Measurements from ENCODE around the gene BLOC1S1. TPM values are rescaled to one million over a fixed set of nuclear protein-coding genes. Genes with fewer than 3 reads are reported as not detected.

Gene BLOC1S1
- total and polyA plus RNA-seq, 2 of the 4 experiments (the other 2 are of a cell fraction): 128 to 285 TPM

GRCh38 chr12:55748230-55748993 is 32.6 kb downstream of the BLOC1S1 start (continued):
- TF ChIP-seq RCOR1 (IDR thresholded peaks at IDR 0.05; ENCODE audit: insufficient replicate concordance, low read length): no peak

- Histone ChIP-seq H3K9ac (ENCODE audit: low read depth, low read length) (no peak overlapping the region), H3K4me2 (ENCODE audit: low read depth, low read length) (no peak overlapping the region), H2BK120ac (ENCODE audit: low read depth, low read length) (no peak overlapping the region), H3K4ac (ENCODE audit: low read depth, low read length) (no peak overlapping the region), H3K36me3 (ENCODE audit: control insufficient read depth, insufficient read depth, low read length) (peaks cover 56% of the 10 kb centered on the region), H2AK5ac (ENCODE audit: low read depth, low read length) (no peak overlapping the region), H2AK9ac (replicated peaks; ENCODE audit: low read depth, low read length, poor library complexity) (no peak overlapping the region), H3K18ac (ENCODE audit: low read depth, low read length) (no peak overlapping the region), H3K9me3 (ENCODE audit: control insufficient read depth, insufficient read depth, low read length) (no peaks in the 10 kb centered on the region), H3K56ac (ENCODE audit: extremely low read depth, insufficient read depth, low read length) (no peak overlapping the region), H3K27ac (ENCODE audit: insufficient read depth, low read length) (no peak overlapping the region), H3K27me3 (ENCODE audit: control insufficient read depth, insufficient read depth, low read length) (no peaks in the 10 kb centered on the region), H3K4me1 (ENCODE audit: control insufficient read depth, insufficient read depth, low read length) (no peaks in the 10 kb centered on the region), H3K4me3 (ENCODE audit: insufficient read depth, low read depth, low read length) (no peak overlapping the region), H2AFZ (replicated peaks; ENCODE audit: low read length, poor library complexity) (no peak overlapping the region), H4K8ac (ENCODE audit: low read depth in 2 of 2, low read length in 2 of 2) (no peak overlapping the region), H3K23ac (ENCODE audit: low read depth, low read length) (no peak overlapping the region), H3K9me1 (ENCODE audit: insufficient read depth, low read length) (peaks cover 7% of the 10 kb centered on the region; the same call in 1 of the 2 replicates), H4K5ac (ENCODE audit: low read depth, low read length) (no peak overlapping the region), H3K79me1 (ENCODE audit: low read depth in 1 of 2, low read length in 2 of 2) (peaks cover 8 to 39% of the 10 kb centered on the region in 2 experiments; a peak in 3 of 4 replicates), H4K91ac (ENCODE audit: insufficient read depth, low read depth, low read length) (no peak overlapping the region), H2BK20ac (ENCODE audit: low read depth, low read length) (no peak overlapping the region), H4K20me1 (ENCODE audit: insufficient read depth, low read length) (no peaks in the 10 kb centered on the region), H2BK15ac (ENCODE audit: low read depth, low read length) (no peak overlapping the region), H3K14ac (replicated peaks; ENCODE audit: low read depth, low read length) (no peak overlapping the region), H2BK5ac (ENCODE audit: low read depth, low read length, poor library complexity, severe bottlenecking) (no peak overlapping the region)
- ATAC-seq (ENCODE audit: low read depth) (no peak), DNase-seq (no peak)
- intact Hi-C loops (cut with micrococcal nuclease) (no loop called here), in situ Hi-C loops (cut with MboI; ENCODE audit: low sequenced_read_pairs) (no loop called here), dilution Hi-C loops (cut with HindIII; ENCODE audit: low sequenced_read_pairs, unreplicated experiment) (no loop called here)
- ChIA-PET POLR2A (ENCODE audit: unreplicated experiment) (no interaction called here), CTCF (interaction anchor here (0.6 kb wide), 1 partner anchor 12 kb away, joined by 3 read pairs; no protein-coding TSS in a partner anchor)
- no CpG with 5 or more reads among the region's 2 CpGs for WGBS, 2 experiments (ENCODE audit: extremely low coverage in 2 of 2, insufficient read length in 1 of 2)
- BruUV-seq (replicated peaks): no TSS peak
- TF ChIP-seq FOS (IDR thresholded peaks at IDR 0.05; ENCODE audit: low read depth, low read length) (no peak), CEBPB (IDR thresholded peaks at IDR 0.05; ENCODE audit: low read depth, low read length) (no peak), MAFK (IDR thresholded peaks at IDR 0.05; ENCODE audit: low read depth, low read length) (no peak), BHLHE40 (IDR thresholded peaks at IDR 0.05; ENCODE audit: low read depth, low read length) (no peak)
These were observed 39.4 kb downstream of the BLOC1S1 start for GRCh38 chr12:55755246-55755645.

Measured in IMR-90 (cell line).